RCC 7860 (cell line): ENCODE measurements around the gene ENTPD5.
A peak's percentile ranks its signal among the peaks of the same experiment; 100 is the strongest.
"Not testable (repeated sequence)": the region's sequence is repeated elsewhere in the genome, so short reads cannot be mapped to it uniquely, and the experiment has no call there.

ENCODE experiments used
- DNase-seq: peaks from one replicate; pipeline ENCODE4 v3.0.0-alpha.2; 2015; ENCODE audit warnings: low spot score
- FAIRE-seq: peaks from 2 replicates; lab custom pipeline; 2012; peaks lifted over from hg19 to GRCh38; lab: Jason Lieb, UNC

Gene ENTPD5

GRCh38 chr14:73945159-73945670 is 73.9 kb downstream of the ENTPD5 start:
- DNase-seq (no peak), FAIRE-seq (no peak)

GRCh38 chr14:73944432-73945158 is 74.5 kb downstream of the ENTPD5 start:
- DNase-seq: no peak
- FAIRE-seq: no peak

DNA sequence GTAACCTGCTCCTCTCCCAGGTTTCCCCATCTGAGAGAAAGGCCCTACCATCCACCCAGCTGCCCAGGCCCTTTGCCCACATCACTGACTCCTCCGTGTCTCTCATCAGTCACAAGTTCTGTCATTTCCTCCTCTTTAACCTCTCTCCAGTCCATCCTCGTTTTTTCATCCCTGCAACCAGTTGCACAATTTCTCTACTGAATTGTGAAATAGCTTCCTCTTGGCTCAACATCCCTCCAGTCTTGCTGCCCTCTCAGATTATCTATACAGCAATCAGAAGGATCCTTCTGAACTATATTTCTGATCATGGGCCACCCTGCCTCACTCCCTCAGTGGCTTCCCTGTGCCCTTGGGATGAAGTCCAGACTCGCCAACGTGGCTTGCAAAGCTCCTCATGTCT is 76.0 kb downstream of the ENTPD5 start:
- FAIRE-seq: no peak
- peak; percentile 17 for DNase-seq

GRCh38 chr14:73942180-73942579 is 76.9 kb downstream of the ENTPD5 start:
- no peak for DNase-seq
- no peak for FAIRE-seq

- no peak for FAIRE-seq
- no peak for DNase-seq
Observed at GRCh38 chr14:73937012-73937411, 82.1 kb downstream of the ENTPD5 start.

GRCh38 chr14:73936548-73936947 is 82.5 kb downstream of the ENTPD5 start:
- DNase-seq (no peak), FAIRE-seq (no peak)

- DNase-seq: peak; percentile 7
- FAIRE-seq: no peak
Observed at GRCh38 chr14:73935666-73936065, 83.4 kb downstream of the ENTPD5 start.

- FAIRE-seq: no peak
- DNase-seq: no peak
Observed at GRCh38 chr14:73924337-73924736, 94.8 kb downstream of the ENTPD5 start.

- FAIRE-seq, DNase-seq: not testable (repeated sequence)
Observed at GRCh38 chr14:73919457-73919856, 99.6 kb downstream of the ENTPD5 start.

- DNase-seq (no peak), FAIRE-seq (no peak)
Observed at GRCh38 chr14:73916324-73916723, 102.8 kb downstream of the ENTPD5 start.

DNA sequence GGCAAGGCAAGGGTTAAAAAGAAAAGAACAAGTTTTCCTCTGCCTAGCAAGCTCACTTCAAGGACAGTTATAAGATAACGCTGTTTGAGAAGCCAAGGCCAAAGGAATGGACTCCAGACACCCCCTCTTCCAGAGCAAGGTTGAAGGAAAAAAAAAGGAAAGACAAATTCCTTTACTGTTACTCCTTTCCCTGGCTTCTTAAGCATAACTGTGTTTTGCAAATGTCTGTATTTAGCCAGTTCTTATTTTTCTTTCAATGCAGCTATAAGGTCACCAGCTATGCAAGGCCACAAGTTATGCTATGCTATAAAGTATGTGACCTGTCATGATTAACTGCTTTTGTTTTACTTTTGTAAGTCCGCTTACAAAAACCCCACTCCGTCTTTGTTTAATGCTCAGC is 105.8 kb downstream of the ENTPD5 start:
- FAIRE-seq: no peak

DNA sequence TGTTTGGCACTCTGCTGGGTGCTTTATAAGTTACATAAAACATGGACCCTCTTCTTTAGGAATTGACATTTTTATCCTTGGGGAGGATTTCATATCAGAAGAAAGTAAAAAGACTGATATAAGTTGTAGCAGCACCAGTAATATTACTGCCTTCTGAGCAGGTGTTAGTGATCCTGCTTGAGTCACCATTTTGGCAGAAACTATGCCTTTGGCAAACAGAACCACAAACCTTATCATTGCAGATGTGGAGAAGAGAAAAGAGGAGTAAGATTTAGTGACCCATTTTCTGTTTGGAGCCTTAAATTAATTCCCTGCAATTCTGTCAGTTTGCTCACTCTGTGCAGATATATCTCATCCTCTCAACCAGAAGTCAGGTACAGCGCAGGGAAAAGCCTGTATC is 109.4 kb downstream of the ENTPD5 start:
- DNase-seq (no peak), FAIRE-seq (no peak)

More for the DNA sequence above, 105.8 kb downstream of the ENTPD5 start:
- no peak for DNase-seq
